Measurements from ENCODE around the gene NKG7.

DNA sequence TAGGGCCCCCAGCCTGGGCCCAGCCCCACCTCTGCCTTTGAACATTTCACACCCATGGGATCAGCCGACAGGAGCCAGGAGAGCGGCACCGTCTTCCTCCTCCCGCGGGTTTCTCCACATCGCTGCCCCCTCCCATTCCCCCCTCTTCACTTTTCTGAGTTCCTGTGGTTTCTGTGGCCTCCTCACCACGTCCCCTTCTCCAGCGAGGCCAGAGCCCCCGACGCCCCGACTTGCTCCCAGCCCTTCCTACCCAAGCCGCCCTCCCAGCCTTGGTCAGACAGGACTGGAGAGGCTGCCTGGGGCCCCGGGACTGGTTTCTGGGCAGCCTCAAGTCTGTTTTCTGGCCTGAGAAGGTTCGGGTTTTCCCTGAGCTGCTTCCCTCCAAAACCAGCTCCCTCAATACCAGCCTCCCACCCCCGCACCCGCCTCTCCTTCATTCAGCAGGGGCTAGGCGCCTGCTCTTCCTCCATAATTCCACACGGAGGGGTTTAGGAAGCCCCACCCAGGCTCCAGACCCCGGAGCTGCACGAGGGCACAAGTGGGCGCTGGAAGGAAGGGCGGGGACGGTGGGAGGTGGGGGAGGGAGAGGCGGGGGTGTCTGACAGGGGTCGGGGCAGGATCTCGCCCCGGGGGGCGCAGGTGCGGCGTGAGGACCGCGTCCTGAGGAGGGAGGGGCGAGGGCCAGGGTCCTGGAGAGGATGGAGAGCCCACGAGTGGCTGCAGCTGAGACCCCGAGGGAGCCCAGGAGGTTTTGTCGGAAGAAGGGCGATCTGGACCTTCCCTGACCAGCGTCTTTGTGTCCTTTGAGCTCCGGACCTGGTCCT lies 49.0 kb upstream of the NKG7 start:
- TF ChIP-seq POLR2A (IDR thresholded peaks at IDR 0.05) = no peak
- TF ChIP-seq, protein P1, sequence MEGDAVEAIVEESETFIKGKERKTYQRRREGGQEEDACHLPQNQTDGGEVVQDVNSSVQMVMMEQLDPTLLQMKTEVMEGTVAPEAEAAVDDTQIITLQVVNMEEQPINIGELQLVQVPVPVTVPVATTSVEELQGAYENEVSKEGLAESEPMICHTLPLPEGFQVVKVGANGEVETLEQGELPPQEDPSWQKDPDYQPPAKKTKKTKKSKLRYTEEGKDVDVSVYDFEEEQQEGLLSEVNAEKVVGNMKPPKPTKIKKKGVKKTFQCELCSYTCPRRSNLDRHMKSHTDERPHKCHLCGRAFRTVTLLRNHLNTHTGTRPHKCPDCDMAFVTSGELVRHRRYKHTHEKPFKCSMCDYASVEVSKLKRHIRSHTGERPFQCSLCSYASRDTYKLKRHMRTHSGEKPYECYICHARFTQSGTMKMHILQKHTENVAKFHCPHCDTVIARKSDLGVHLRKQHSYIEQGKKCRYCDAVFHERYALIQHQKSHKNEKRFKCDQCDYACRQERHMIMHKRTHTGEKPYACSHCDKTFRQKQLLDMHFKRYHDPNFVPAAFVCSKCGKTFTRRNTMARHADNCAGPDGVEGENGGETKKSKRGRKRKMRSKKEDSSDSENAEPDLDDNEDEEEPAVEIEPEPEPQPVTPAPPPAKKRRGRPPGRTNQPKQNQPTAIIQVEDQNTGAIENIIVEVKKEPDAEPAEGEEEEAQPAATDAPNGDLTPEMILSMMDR (IDR thresholded peaks at IDR 0.05) = no peak
